ENCODE results near the gene C20orf144.
"Not testable (repeated sequence)": the region's sequence is repeated elsewhere in the genome, so short reads cannot be mapped to it uniquely, and the experiment has no call there.

Gene C20orf144

DNA sequence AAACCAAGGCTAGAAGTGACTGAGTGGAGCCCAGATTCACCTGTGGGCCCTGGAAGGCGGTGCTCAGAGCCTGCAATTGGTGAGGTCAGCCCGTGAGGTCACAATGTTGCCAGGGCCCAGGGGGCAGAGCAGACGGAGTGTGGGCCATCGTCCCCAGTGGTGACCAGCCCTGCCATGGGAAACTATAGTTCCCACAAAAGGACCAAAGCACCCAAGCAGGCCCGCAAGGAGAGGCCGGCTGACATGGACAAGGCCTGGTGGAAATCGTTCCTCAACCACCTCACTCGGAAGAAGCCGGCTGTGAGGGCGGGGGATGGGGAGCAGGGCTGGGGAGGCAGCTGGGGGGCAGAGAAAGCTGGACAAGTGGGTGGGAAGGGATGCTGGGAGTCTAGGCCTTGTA, at the start of gene C20orf144:
Gene C20orf144 (plus strand): TSS at position 156 of the 400 bp plus-strand sequence. CDS start 19 bp downstream, at position 175.
- DNase-seq: no peak

DNA sequence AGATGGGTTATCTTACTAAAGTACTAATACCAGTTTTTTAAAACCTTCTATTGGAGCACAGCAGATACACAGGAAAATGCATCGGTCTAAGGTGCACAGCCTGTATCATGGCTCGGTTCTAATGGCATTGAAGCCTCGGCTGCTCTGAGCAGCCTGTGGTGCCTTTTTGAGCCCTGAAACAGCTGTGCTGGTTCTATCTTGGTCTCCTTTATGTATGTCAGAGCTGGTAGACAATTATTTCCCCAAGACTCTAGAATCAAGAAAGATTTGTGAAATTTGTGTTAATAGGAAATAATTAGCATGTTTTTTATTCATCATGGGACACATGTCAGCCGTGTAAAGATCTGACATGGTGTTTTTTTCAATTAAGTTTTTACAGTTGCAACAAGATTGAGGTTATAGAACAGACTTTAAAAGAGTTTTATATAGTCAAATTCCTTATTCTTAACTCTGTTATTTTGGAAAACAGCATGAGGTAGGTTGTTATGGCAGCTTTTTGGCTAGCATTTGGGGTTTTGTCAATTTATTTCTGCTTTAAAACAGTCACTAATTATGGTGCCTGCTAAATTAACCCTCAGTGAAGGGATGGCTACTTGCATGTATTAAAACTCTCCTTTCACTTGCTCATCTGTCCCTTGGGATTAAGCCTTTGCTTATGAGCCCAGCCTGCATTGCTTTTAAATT, 40.3 kb upstream of the C20orf144 start:
- no peak for DNase-seq

DNA sequence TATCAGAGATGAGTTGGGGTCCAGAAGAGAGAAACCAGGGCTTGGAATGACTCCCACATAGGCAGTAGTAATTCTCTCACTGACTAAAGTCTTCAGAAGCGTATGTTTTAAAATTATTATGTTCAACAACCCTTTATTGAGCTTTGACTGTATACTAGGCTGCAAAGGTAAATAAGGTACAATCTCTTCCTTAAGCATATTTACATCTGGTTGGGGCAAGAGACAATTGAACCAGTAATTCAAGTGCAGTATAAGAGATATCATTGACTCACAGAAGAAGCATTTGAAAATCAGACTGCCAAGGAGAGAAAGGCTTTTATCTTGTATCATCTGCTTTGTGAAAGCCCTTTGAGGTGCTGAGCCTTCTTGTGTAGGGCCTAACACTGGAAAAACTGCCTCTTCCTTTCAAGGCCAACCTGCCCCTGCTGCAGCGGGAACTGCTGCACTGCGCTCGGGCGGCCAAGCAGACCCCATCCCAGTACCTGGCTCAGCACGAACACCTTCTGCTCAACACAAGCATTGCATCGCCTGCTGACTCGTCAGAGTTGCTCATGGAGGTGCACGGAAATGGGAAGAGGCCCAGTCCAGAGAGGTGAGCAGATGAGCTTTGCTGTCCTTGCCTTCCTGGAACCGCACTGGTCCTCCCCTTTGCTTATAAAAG, 39.3 kb upstream of the C20orf144 start:
- DNase-seq: no peak

DNA sequence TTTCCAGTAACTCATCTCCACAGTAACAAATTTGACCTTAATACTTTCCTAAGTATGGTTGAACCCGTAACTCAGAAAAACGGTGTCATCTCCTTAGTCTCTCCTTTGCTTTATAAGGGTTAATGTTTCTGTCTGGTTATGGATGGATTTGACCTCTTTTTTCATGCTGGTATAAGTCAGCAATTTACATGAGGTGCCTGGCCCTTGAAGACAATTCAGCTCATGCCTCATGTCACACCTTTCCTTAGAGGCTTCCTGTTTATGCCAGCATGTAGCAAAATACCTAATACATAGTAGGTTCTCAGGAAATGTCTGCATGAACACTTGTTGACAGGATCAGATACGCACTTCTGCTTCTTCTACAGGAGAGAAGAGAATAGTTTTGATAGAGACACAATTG, 37.7 kb upstream of the C20orf144 start:
- no peak for DNase-seq

DNA sequence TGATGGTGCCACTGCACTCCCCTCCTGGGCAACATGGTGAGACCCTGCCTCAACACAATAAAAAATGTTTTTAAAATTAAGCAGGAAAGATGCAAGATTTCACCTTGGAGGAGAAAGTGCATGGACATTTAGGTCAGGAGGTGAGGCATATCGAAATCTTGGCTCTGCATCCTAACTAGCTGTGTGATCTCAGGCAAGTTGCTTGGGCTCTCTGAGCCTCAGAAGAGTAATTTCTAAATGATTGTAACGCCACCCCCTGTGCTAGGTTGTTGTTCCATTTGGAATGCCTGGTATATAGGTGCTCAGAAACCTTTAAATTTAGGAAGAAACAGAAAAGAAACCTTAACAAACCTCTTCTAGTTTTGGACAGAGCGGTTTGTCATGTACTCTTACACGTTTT, 35.9 kb upstream of the C20orf144 start:
- no peak for DNase-seq

DNA sequence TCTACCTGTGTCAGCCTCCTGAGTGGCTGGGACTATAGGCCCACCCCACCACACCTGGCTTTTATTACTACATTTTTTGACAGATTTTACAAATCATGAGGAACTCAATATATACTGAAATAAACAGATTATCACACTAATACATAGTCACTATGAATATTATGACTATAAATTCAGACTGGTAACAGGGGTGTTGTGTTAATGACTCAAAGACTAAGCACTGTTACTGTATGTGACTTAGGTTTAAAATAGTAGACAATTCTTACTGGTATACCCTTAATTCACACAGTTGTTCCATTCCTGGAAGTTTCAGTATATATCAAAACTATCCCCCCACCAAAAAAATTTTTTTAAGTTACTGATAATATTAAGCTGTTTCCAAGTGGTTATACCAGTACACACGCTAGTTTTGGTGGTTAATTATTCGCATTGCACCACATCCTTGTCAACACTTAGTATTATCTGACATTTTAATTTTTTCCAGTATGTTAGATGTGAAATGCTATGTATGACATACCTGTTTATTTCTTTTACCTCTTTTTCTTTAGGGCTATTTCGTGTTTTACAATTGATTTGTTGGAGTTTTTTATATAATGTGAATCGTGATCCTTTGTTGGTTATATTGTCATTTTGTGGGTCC, 34.4 kb upstream of the C20orf144 start:
- no peak for DNase-seq

DNA sequence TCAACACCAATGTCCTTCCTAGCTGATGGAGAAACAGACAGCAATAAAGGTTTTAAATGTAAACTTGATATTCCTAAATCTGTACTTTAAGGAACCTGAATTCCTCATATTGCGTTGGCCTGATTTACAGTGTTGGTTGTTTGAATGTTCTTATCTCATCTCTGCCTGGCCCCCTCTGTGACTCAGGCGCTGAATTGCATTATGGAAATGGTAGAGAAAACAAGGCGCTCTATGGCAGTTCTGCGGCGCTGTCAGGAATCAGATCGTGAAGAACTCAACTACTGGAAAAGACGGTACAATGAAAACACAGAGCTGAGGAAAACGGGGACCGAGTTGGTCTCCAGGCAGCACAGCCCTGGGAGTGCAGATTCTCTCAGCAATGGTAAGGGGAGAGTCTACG, 32.6 kb upstream of the C20orf144 start:
- DNase-seq: no peak

DNA sequence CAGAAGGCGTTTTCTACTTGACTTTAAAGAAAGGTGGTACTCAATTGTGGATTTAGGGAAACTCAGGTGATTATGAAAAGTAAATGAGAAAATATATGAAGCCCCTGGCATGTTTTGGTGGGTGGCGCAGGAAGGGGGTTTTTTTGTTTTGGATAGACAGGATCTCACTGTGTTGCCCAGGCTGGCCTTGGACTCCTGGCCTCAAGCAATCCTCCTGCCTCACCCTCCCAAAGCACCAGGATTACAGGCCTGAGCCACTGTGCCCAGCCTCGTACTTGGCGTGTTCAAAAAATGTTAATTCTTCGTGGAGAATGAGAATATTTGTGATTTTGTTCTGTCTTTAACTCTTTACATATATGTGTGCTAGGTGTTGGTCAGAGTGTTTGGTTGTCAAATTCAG, 32.1 kb upstream of the C20orf144 start:
- no peak for DNase-seq

DNA sequence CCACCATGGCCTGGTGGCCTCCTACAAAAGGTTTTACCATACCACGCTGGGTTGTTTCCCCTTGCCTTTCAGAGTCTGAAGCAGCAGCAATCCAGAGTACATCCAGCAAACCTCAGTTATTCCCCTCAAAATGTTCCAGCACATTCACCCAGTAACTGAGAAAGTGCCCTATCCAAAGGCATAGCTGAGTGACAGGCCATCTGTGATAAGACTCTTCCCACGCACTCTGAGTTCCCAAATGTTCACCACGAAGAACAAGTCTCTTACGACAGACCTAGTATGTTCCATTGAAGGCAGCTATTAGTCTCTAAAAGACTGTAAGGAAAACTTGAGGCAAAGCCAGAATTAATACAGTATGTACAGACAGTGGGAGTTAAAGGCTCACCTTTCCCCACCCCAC, 31.6 kb upstream of the C20orf144 start:
- no peak for DNase-seq

DNA sequence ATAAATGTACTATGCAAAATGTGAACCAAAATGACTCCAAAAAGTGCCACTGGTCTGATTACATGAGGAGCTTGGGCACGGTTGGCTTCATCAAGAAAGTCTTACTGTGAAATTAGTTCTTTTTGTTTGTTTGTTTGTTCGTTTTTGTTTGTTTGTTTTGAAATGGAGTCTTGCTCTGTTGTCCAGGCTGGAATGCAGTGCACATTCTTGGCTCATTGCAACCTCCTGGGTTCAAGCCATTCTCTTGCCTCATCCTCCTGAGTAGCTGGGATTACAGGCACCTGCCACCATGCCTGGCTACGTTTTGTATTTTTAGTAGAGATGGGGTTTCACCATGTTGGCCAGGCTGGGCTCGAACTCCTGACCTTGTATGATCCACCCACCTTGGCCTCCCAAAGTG, 30.2 kb upstream of the C20orf144 start:
- not testable (repeated sequence) for DNase-seq

DNA sequence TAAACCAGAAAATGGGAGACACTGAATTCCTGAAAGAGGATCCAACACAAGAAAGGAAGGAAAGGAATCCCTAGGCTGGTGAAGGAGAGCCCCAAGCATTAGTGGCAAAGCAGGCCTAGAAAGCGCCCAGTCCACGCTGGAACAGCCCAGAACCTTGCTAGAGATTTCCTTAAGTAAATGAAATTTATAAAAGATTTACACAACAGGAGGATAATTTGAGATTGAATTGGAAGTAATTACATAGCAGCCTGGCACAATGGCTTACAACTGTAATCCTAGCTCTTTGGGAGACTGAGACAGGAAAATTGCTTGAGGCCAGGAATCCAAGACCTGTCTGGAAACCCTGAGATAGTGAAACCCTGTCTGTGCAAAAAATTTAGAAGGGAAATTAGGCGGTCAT, 26.8 kb upstream of the C20orf144 start:
- no peak for DNase-seq

DNA sequence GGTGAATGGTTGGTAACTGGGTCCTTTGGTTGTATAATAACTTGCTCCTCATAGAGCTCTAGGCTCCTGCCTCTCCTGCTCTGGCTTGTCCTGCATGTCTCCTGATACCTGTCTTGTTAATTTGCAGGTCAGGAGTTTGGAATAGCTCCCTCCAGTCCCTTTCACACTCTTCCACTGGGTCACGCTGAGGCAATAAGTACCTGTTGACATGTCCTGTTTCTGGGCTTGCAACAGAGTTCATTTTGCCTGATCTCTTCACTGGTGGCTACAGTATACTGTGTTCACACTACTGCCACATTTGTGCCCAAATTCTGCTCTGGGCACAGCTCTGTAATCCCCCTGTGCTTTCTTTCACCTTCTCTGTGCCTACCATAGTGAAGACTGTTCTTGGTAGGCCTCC, 25.4 kb upstream of the C20orf144 start:
- DNase-seq: no peak

DNA sequence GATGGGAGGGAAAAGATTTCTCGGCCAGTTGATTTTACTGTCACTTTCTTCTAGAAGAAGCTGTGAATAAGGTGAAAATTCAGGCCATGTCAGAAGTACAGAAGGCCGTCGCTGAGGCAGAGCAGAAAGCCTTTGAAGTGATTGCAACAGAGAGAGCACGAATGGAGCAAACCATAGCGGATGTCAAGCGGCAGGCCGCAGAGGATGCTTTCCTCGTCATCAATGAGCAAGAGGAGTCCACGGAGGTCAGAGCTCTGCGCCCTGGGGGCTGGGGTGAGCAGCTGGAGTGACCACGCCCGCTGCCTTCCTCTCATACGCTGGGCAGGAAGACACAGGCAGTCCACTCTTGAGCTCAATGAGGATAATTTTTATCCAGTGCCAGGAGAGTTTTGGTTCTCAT, 21.8 kb upstream of the C20orf144 start:
- DNase-seq: no peak

DNA sequence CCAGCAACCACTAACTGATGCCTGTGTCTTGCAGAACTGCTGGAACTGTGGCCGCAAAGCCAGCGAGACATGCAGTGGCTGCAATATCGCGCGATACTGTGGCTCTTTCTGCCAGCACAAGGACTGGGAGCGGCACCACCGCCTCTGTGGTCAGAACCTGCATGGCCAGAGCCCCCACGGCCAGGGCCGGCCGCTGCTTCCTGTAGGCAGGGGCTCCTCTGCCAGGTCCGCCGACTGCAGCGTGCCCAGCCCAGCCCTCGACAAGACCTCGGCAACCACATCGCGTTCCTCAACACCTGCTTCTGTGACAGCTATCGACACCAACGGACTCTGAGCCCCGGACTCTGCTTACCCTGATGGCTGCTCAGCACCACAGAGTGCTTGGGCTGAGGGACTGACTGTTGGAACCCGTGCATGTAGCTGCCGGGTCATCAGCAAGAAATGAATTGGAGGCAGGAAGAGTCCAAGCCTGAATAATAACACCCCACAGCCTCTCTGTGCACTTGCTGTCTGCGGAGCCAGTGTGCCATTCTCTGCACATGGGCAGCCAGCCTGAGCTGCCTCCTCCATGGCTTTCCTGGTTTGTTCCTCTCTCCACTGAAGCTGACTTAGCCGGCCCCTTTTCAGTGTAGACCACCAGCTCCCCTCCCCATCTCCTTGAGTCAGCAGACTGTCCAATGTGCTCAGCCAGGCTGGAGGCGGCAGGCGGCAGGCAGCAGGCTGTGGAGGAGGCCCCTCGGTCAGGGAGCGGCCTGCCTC, 17.6 kb upstream of the C20orf144 start:
- DNase-seq: no peak

DNA sequence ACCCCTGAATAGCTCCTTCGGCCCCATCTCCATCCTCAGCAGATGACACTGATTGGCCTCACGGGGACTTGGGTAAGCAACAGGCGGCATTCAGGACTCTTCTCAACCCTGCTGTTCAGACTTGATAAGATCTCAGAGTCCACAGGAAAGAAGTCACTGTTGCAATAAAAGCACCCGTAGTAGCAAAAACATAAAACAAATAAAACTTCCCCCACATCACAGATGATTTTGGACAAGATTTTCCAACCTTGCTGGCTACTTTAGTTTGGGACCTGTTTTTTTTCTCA, 17.1 kb upstream of the C20orf144 start:
- no peak for DNase-seq

DNA sequence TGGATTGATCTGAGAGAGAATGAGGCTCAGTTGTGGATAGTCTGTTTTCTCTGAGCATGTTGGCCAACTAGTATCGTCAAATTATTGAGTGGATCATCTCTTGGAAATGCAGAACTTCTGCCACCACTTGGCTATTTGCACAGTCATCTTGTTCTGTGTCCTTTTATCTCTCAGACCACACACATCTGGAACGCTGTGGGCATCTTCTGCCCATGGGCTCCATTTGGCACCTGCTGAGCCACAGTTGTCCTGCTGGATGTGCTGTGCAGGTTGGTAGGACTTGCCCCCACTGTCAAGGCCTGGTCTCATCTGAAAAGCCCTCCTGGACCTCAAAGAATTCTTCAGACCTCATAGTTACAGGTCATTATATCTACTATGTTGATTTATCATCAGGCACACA, 16.7 kb upstream of the C20orf144 start:
- no peak for DNase-seq

DNA sequence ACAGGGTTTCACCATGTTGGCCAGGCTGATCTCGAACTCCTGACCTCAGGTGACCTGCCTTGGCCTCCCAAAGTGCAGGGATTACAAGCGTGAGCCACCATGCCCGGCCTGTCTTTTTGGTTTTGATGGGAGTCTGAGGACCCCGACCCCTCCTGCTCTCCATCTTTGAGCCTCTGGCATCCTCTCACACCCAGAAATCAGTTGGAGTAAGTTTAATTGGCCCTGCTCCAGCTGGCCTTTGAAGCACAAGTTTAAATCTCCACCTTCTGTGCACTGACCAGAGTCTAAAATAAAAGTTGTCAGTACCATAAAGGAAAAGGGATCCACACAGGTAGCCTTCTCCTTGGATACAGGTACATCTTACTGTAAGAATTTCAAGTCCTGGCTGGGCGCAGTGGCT, 15.9 kb upstream of the C20orf144 start:
- no peak for DNase-seq

DNA sequence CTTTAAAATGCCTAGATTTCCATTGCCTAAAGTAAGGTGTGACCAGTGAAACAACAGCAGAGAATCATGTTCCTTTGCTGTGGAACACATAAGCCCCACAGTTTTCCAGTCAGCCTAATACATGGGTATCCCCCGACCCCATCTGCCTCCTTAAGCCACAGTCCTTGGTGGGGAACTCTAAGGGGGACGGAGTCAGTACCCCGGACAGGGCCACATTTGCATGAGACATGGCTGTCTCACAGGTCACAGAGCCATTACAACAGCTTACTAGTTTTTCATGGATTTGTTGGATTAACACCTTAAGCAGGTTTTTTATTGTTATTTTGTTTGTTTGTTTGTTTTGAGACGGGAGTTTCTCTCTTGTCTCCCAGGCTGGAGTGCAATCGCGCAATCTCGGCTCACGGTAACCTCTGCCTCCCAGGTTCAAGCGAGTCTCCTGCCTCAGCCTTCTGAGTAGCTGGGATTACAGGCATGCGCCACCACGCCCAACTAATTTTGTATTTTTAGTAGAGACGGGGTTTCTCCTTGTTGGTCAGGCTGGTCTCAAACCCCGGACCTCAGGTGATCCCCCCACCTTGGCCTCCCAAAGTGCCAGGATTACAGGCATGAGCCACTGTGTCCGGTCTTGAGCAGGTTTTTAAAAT, 15.0 kb upstream of the C20orf144 start:
- DNase-seq: not testable (repeated sequence)

DNA sequence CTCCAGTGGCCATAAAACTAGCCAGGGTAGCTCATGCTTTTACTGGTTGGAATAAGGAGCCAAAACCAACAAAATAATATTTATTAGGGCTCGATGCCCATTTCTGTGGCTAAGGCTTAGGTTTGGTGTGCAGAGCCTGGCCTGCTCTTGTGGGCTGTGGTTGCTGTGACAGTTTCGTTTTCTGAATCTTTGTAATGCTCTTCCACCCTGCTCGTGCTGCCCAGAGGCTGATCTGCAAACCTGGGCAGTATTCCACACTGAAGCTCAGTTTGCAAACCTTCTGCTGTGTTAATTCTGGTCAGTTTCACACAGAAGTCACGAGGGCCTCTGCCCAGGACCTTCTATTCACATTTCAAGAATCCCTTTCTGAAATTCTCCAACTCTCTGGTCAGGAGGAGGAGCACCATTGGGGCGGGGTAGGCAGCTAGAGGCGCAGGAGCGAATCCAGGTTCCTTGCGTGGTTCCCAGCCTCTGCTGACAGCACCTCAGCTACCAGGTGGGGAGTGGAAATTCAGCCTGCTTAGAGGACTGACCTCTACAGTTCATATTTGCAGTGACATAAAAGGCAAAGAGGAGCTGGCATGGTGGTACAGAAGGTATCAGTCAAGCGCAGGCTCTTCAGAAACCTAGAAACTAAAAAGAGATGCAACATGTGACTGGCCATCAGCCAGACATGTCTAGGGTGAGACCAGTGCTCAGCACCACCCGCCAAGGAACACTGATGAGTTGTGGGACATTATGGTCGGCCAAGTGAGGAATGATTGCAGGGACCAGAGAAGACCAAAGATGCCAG, 14.3 kb upstream of the C20orf144 start:
- DNase-seq: no peak

DNA sequence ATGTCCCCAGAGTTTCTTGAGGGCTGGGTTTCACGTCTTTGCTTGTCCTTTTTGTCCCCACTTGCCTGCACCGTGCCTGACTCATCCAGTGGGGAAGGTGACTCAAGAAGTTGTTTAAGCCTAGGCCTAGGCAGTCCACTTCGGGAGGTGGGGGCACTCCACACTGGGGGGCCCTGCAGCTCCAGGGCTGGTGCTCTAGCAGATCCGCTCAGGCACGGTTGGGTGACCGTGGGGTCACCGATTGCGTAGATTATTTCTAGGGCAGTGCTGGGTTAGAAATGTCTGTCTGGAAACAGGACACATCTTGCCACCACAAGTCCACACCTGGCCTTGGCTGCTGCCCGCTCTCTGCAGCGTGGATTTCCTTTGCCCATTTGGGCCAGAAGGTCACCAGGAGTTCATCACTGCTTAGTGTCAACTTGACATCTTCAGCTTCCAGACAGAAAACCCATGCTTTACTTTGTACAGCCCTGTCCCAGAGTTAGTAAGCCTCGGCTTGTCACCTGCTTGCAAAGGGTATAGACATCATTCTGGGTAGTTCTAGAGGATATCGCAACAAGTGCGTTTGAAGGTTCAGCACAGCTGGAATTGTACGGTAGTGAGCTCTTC, 13.6 kb upstream of the C20orf144 start:
- peak in 1 of 51 donors; percentile 22 for DNase-seq
